GM18499 (cell line): ENCODE data around the gene COCH.

Source experiments
- ATAC-seq: cut with Tn5 transposase; IDR thresholded peaks from one replicate; pipeline ENCODE4 v1.9.1; 2021; ENCODE audit warnings: moderate number of reproducible peaks; ENCODE audit not compliant: insufficient read depth, unreplicated experiment

COCH gene

GRCh38 chr14:30874120-30874998 lies at the start of gene COCH:
COCH (plus strand) TSS chr14:30874559; CDS start chr14:30874939, 380 bp downstream.
- ATAC-seq = no peak

- ATAC-seq = no peak
Measured at GRCh38 chr14:30826070-30826469, 48.3 kb upstream of the COCH start.

GRCh38 chr14:30829853-30830252 lies 44.5 kb upstream of the COCH start:
- ATAC-seq = no peak

DNA sequence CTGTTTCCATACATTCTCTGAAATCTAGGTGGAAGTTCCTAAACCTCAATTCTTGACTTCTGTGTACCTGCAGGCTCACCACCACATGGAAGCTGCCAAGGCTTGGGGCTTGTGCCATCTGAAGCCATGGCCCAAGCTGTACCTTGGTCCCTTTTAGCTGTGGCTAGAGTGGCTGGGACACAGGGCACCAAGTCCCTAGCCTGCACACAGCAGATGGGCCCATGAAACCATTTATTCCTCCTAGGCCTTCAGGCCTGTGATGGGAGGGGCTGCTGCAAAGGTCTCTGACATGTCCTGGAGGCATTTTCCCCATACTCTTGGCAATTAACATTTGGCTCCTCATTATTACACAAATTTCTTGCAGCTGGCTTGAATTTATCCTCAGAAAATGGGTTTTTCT lies 40.0 kb upstream of the COCH start:
- ATAC-seq = no peak

GRCh38 chr14:30838351-30838750 lies 36.0 kb upstream of the COCH start:
- no peak for ATAC-seq

DNA sequence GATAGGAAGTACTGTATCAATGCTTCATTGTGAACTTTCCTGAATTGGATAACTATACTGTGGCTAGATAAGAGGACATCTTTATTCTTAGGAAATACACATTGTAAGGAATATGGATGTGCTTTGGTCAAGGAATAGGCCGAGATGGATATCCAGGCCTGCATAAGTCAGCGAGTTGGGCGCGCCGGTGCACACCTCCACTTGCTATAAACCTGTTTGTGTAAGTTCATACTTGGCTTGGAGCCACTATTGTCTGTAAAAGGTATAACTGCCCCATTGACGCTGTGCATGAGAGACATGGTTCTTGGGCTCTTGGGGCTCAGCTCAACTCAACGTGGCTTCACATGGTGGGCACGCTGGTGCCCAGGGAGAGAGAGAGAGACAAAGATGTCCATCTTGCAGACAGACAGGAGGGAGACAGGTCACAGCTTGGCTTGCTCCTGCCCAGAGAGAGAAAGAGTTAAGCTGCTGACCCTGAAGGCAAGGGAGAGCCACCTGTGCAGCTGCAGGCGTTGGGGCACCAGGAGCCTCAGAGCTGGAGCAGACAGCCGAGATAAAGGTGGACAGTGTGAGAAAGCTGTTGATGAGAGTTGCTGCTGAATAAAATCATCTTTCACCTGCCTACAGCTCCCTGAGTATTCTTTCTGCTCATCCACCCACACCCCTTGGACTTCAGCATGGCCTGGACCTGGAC lies 34.1 kb upstream of the COCH start:
- ATAC-seq = no peak

DNA sequence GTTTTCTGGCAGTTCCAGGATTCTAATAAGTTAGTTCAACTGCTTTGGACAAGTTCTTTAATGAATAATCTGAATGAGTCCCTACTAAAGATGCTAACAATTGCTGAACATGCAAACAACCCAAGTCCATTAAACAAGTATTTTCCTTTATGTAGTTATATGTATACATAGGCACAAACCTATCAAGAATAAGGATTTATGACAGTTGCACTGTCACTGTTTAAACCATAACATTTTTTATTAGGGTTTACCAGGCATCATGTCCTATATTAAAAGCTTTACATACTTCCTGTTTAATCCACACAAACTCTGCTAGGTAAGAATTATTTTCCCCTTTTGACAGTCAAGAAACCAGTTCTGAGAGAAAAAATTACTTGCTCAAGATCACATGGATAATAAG lies 31.9 kb upstream of the COCH start:
- no peak for ATAC-seq

DNA sequence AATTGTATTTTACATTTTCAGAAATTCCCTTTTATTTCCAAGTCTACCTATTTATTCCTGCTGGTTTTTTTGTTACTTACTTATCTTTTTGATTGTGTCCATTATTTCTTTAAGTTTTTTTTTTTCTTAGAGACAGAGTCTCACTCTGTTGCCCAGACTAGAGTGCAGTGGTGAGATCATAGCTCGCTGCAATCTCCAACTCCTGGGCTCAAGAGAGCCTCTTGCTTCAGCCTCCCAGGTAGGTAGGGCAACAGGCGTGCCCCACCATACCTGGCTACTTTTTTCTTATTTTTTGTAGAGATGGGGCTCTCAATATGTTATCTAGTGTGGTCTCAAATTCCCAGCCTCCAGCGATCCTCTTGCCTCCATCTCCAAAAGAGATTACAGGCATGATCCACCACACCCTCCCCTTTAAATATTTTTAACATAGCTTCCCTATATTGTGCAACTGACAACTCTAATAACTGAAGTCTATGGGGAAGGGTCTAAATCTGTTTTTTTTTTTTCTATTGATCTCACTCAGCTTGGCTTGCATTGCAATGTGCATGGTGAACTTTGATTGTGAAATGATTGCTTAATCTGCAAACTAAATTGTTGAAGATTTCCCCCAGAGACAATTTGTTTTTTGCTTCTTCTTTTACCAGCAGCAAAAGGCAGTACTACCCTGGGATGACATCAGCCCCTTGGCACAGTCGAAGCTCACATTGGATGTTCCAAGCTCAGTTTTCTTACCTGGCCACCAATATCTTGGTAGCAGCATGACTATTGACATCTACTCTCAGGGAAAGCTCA lies 25.7 kb upstream of the COCH start:
- no peak for ATAC-seq

GRCh38 chr14:30849354-30849753 lies 25.0 kb upstream of the COCH start:
- ATAC-seq = peak; percentile 93

DNA sequence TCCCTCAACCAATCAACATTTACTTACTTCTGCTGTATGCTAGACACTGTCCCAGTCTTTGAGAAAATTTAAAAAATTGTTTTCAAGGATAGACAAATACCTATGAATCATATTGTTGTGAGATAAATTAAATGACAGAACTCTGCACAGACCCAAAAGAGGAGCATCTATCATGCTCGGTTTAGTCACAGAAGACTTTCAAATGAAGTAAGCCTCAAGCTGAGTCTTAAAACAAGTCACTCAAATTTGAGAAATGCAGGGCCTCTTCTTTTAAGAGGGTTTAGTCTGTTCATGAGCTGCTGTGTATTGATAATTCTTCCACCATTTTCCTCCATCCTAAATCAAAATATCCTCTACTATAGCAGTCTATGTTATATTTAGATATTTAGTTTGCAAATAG lies 24.4 kb upstream of the COCH start:
- ATAC-seq = no peak

DNA sequence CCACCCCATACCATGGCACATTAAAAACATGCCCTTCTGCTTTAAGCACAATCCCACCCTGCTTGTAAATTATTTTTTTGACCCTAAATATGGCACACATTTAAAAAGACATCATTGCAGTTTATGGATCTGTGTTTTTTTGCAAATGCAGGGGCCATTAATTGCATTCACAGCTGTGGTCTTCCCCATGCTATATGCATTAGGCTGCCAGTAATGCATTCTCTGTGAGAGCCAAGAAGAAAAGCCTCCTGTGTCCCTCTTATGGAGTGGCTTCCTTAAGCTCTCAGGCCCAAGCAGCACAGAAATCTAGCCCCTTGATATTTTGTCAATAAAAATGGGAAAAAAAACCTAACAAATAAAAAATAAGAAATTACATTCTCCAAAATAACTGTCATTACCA lies 20.4 kb upstream of the COCH start:
- ATAC-seq = no peak

DNA sequence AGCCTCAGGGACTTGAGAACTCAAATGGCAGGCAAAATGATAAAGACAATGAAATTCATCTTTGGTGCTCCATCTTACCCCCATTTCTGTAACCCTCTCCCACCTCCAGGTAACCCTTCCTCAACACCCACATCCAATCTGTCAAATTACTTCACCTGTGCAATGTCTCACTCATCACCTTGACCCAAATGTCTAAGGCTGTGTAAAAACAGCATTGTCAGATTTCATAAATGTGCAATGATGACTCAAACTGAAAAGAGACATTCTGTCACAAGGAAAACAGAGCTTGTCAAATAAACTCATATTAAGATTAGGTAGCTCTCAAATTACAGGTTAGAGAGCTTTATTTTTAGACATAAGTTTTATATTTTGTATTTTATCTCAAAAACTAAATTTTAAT lies 19.9 kb upstream of the COCH start:
- ATAC-seq = no peak

DNA sequence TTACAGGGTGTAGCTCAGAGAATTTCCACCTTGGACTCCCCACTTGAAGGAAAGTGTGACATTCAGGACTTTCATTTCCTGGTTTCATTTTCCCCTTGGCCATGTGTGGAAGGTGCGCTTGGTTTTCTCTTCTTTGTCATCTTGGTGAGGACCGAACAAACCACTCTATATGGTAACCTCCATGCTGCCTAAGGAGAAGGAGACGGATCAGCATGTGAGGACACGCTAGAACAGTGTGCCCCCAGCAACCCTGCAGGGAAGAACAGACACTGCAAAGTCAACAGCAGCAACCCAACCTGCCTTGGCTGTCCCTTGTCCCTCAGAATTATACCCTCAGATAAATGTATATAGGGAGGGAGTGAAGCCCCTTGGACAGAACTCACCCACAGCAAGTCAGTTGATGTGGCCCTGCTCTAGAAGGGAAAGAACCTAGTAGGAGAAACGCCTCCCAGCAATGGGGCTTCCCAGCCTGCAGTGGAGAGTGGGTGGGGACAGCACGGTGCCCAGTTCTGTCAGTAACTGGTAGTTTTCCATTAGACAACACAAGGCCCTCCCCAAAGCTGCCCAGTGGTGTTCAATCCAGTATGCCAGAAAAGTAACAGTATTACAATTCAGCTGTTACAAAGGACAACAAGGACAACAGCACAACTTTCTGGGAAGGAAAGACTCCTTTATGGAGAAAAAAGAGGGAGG lies 18.9 kb upstream of the COCH start:
- ATAC-seq = no peak

DNA sequence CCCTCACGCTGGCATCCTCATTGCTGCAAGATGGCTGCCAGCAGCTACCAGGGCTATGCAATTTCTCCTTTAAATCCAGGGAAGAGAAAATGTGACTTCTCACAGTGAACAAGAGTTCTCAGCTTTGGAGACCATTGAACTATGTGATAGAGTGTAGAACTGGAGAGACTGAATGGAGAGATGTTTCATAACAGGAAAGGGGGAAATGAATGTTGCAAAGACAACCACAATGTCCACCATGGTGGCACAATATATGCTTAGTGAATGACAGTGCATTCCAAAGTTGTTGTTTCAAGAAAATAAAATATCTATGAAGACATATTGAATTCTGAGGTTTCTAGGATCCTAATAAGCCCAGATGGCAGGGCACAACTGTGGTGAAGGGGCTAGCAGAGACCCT lies 13.2 kb upstream of the COCH start:
- ATAC-seq = no peak

GRCh38 chr14:30864934-30865333 lies 9.4 kb upstream of the COCH start:
- no peak for ATAC-seq

GRCh38 chr14:30868736-30869135 lies 5.6 kb upstream of the COCH start:
- no peak for ATAC-seq

GRCh38 chr14:30869551-30870155 lies 4.7 kb upstream of the COCH start:
- no peak for ATAC-seq

- ATAC-seq = no peak
Measured at GRCh38 chr14:30872602-30873001, 1.8 kb upstream of the COCH start.

GRCh38 chr14:30873308-30874119 lies 845 bp upstream of the COCH start:
- ATAC-seq = no peak
